Keratinocyte (primary cell): ENCODE data around the gene OR6P1.

Source experiments
- EZH2 ChIP-seq: IDR thresholded peaks from one replicate; pipeline ENCODE4 v1.6.1; 2012; ENCODE audit warnings: inconsistent platforms, mild to moderate bottlenecking, low read length, moderate library complexity
- TF ChIP-seq, protein P1 (sequence below), 3 experiments: IDR thresholded peaks in 1 of 3; conservative IDR thresholded peaks in 1 of 3; optimal IDR thresholded peaks in 1 of 3; 2 replicates in 2 of 3; 3 replicates in 1 of 3; pipeline versions ENCODE3 to v1.5.1; 2011; ENCODE audit warnings: low read length in 3 of 3, mild to moderate bottlenecking in 3 of 3, moderate library complexity in 2 of 3, control low read depth in 1 of 3, inconsistent platforms in 1 of 3; ENCODE audit not compliant: insufficient read depth in 2 of 3; ENCODE audit errors: extremely low read depth in 1 of 3

GRCh38 chr1:158563853-158564252 lies 6.5 kb downstream of the OR6P1 start:
- TF ChIP-seq, protein P1, sequence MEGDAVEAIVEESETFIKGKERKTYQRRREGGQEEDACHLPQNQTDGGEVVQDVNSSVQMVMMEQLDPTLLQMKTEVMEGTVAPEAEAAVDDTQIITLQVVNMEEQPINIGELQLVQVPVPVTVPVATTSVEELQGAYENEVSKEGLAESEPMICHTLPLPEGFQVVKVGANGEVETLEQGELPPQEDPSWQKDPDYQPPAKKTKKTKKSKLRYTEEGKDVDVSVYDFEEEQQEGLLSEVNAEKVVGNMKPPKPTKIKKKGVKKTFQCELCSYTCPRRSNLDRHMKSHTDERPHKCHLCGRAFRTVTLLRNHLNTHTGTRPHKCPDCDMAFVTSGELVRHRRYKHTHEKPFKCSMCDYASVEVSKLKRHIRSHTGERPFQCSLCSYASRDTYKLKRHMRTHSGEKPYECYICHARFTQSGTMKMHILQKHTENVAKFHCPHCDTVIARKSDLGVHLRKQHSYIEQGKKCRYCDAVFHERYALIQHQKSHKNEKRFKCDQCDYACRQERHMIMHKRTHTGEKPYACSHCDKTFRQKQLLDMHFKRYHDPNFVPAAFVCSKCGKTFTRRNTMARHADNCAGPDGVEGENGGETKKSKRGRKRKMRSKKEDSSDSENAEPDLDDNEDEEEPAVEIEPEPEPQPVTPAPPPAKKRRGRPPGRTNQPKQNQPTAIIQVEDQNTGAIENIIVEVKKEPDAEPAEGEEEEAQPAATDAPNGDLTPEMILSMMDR (optimal IDR thresholded peaks at IDR 0.05 in 1 of 3, IDR thresholded peaks at IDR 0.05 in 1 of 3, conservative IDR thresholded peaks at IDR 0.05 in 1 of 3; ENCODE audit: extremely low read depth in 1 of 3, insufficient read depth in 2 of 3, low read length in 3 of 3): no peak
- TF ChIP-seq EZH2: no peak
